ENCODE measurements around the gene TBX19. TPM values are rescaled to one million over a fixed set of nuclear protein-coding genes. Genes with fewer than 3 reads are reported as not detected.
A peak's percentile ranks its signal among the peaks of the same experiment; 100 is the strongest.
"Not testable (repeated sequence)": the region's sequence is repeated elsewhere in the genome, so short reads cannot be mapped to it uniquely, and the experiment has no call there.

Gene TBX19
- total RNA-seq, 3 donors from 2014 or later (not counting 1 experiment from before 2014, with no cell fraction given), result 5.2 to 7.2 (median 5.3) TPM

GRCh38 chr1:168348146-168348709, 67.6 kb downstream of the TBX19 start:
- intact Hi-C loops (cut with micrococcal nuclease), result loop anchor here (10.0 kb wide), 1 partner anchor 227 kb away; the partner anchor contains the start of gene XCL1
- Mint-ChIP-seq H3K36me3 (no peaks in the 10 kb centered on the region), H3K27me3 (ENCODE audit: low read depth in 2 of 2) (no peaks in the 10 kb centered on the region), H3K27ac (peak overlapping the region; percentile 90 to 94), H3K9me3 (no peaks in the 10 kb centered on the region), H3K4me3 (peak overlapping the region; percentile 97), H3K4me1 (peaks cover 18 to 22% of the 10 kb centered on the region in 2 donors)
- TF ChIP-seq, protein P1, sequence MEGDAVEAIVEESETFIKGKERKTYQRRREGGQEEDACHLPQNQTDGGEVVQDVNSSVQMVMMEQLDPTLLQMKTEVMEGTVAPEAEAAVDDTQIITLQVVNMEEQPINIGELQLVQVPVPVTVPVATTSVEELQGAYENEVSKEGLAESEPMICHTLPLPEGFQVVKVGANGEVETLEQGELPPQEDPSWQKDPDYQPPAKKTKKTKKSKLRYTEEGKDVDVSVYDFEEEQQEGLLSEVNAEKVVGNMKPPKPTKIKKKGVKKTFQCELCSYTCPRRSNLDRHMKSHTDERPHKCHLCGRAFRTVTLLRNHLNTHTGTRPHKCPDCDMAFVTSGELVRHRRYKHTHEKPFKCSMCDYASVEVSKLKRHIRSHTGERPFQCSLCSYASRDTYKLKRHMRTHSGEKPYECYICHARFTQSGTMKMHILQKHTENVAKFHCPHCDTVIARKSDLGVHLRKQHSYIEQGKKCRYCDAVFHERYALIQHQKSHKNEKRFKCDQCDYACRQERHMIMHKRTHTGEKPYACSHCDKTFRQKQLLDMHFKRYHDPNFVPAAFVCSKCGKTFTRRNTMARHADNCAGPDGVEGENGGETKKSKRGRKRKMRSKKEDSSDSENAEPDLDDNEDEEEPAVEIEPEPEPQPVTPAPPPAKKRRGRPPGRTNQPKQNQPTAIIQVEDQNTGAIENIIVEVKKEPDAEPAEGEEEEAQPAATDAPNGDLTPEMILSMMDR (IDR thresholded peaks at IDR 0.05), result no peak
- no peaks in the 10 kb centered on the region for H3K27me3 ChIP-seq (ENCODE audit: control insufficient read depth, insufficient read depth, low read length)
- peak in 1 of 2 donors; percentile 74 for DNase-seq
- H3K9me3 ChIP-seq (ENCODE audit: control insufficient read depth, insufficient read depth, low read length), result no peaks in the 10 kb centered on the region
- 23% methylated on average over 7 of the region's 8 CpGs for WGBS (ENCODE audit: insufficient coverage)
- H3K4me3 ChIP-seq (ENCODE audit: low read length), result peak overlapping the region; percentile 47
- H3K27ac ChIP-seq (ENCODE audit: low read length), result peak overlapping the region; percentile 68
- no peaks in the 10 kb centered on the region for H3K36me3 ChIP-seq (ENCODE audit: control insufficient read depth, insufficient read depth, low read length)
- ATAC-seq, result peak; percentile 58 to 89 (median 73)
- H3K4me1 ChIP-seq (ENCODE audit: control insufficient read depth, insufficient read depth, low read length), result peaks cover 3% of the 10 kb centered on the region

GRCh38 chr1:168354335-168355269, 73.9 kb downstream of the TBX19 start:
- not testable (repeated sequence) for DNase-seq, H3K4me1 Mint-ChIP-seq
- WGBS (ENCODE audit: insufficient coverage), result 97% methylated on average over 26 of the region's 36 CpGs

DNA sequence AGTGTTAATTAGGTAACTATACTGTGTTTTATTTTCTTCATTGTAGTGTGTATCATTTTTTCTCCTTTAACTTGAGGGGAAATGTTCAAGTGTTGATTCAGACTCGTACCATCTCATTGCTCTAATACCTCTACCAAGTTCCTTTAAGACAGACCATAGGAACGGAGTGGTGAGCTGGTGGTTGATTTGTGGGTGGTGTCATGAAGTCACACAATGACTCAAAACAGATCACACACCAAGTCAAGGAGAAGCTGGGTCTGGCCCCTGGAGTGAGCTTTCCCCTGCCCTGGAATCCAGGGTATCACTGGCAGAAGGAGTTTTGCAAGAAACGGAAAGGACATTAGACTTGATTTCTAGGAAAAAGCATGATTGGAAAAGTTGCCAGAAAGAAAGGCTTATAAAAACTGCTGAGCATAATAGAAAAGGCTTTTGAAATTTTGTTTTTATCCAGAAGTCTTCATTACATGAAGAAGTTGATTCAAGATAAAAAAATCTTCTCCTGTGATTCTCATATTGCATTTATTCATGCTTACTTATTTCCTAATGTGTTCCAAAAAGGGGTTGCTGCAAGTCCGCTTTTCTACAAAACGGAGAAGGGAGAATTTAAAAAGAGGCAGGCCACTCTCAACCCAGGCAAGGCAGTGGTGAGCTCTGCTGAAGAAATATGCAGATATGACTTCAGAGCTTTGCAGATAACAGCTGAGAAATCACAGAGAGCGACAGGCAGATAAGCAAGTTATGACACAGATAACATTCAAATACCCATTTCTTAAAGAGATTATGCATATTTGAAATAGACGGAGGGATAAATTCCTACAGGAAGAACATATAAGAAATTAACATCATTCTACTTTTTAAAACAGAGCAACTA, 79.7 kb downstream of the TBX19 start:
- Histone ChIP-seq H3K36me3 (ENCODE audit: control insufficient read depth, insufficient read depth, low read length) (no peaks in the 10 kb centered on the region), H3K27me3 (ENCODE audit: control insufficient read depth, insufficient read depth, low read length) (no peaks in the 10 kb centered on the region), H3K4me1 (ENCODE audit: control insufficient read depth, insufficient read depth, low read length) (peaks cover 41% of the 10 kb centered on the region), H3K9me3 (ENCODE audit: control insufficient read depth, insufficient read depth, low read length) (no peaks in the 10 kb centered on the region), H3K4me3 (ENCODE audit: low read length) (no peak overlapping the region), H3K27ac (ENCODE audit: low read length) (no peak overlapping the region)
- Mint-ChIP-seq H3K9me3 (no peaks in the 10 kb centered on the region), H3K36me3 (no peaks in the 10 kb centered on the region), H3K27ac (peak overlapping the region; percentile 88 to 93), H3K27me3 (ENCODE audit: low read depth in 2 of 2) (no peaks in the 10 kb centered on the region), H3K4me1 (peaks cover 54 to 58% of the 10 kb centered on the region in 2 donors), H3K4me3 (peak overlapping the region; percentile 56)
- DNase-seq, result peak; percentile 34 to 39
- intact Hi-C loops (cut with micrococcal nuclease), result loop anchor here (5.0 to 10.0 kb wide), 3 partner anchors 47 to 152 kb away; no protein-coding TSS in a partner anchor
- peak; percentile 29 to 40 (median 33) for ATAC-seq
- 90% methylated on average over 4 of the region's 7 CpGs for WGBS (ENCODE audit: insufficient coverage)
- TF ChIP-seq, protein P1 (IDR thresholded peaks at IDR 0.05), result no peak

More at GRCh38 chr1:168354335-168355269, 73.9 kb downstream of the TBX19 start:
- intact Hi-C loops (cut with micrococcal nuclease); H3K4me3 ChIP-seq (ENCODE audit: low read length); H3K4me1 ChIP-seq (ENCODE audit: control insufficient read depth, insufficient read depth, low read length); ATAC-seq; H3K36me3 Mint-ChIP-seq; H3K36me3 ChIP-seq (ENCODE audit: control insufficient read depth, insufficient read depth, low read length); H3K27me3 ChIP-seq (ENCODE audit: control insufficient read depth, insufficient read depth, low read length); H3K4me3 Mint-ChIP-seq; H3K27ac Mint-ChIP-seq; H3K27me3 Mint-ChIP-seq (ENCODE audit: low read depth in 2 of 2); H3K9me3 Mint-ChIP-seq; H3K9me3 ChIP-seq (ENCODE audit: control insufficient read depth, insufficient read depth, low read length); H3K27ac ChIP-seq (ENCODE audit: low read length): not testable (repeated sequence)

Measured in natural killer cell (primary cell).